K562 (cell line): ENCODE data around the gene TTBK2. TPM values are rescaled to one million over a fixed set of nuclear protein-coding genes. Genes with fewer than 3 reads are reported as not detected.

ENCODE experiments used
- ARID3B ChIP-seq: fragments of 250-450 bp; sonication (Bioruptor Pico); IDR thresholded peaks from 2 replicates; pipeline ENCODE4 v1.4.0; 2020; ENCODE audit warnings: borderline replicate concordance
- ATF1 ChIP-seq, 2 experiments: fragments of 450-650 bp in 1 of 2; IDR thresholded peaks; 2 replicates each; pipeline ENCODE4 v1.6.1; 2016; ENCODE audit warnings: missing compliant biosample characterization in 1 of 2, missing genetic modification characterization in 1 of 2
- ATF6 ChIP-seq: sonication (generic); formaldehyde crosslinking; IDR thresholded peaks from 2 replicates; pipeline ENCODE4 v1.4.0; 2020; ENCODE audit warnings: mild to moderate bottlenecking, missing genetic modification reagents
- C11orf30 ChIP-seq: fragments of 450-650 bp; IDR thresholded peaks from 2 replicates; pipeline ENCODE4 v1.6.1; 2016; ENCODE audit warnings: low read depth, mild to moderate bottlenecking
- CCNT2 ChIP-seq: IDR thresholded peaks from 2 replicates; pipeline ENCODE4 v1.6.1; 2011; ENCODE audit warnings: borderline replicate concordance, low read depth, mild to moderate bottlenecking, moderate library complexity, mixed read lengths, low read length; ENCODE audit not compliant: insufficient read length; ENCODE audit errors: extremely low read depth
- E2F8 ChIP-seq: fragments of 450-650 bp; IDR thresholded peaks from 2 replicates; pipeline ENCODE4 v1.7.1; 2018; ENCODE audit warnings: mild to moderate bottlenecking, low read depth; ENCODE audit not compliant: partially characterized antibody
- GMEB1 ChIP-seq: fragments of 250-450 bp; sonication (Bioruptor Pico); IDR thresholded peaks from 2 replicates; pipeline ENCODE4 v1.4.0; 2020; ENCODE audit warnings: mild to moderate bottlenecking
- HNRNPL ChIP-seq: fragments of 200-400 bp; formaldehyde crosslinking; IDR thresholded peaks from 2 replicates; pipeline ENCODE4 v1.6.1; 2017; ENCODE audit warnings: low read depth, mild to moderate bottlenecking, low read length
- L3MBTL2 ChIP-seq: fragments of 450-650 bp; IDR thresholded peaks from 2 replicates; pipeline ENCODE4 v1.6.1; 2016; ENCODE audit warnings: mild to moderate bottlenecking, moderate library complexity
- NR2C2 ChIP-seq, 2 experiments: fragments of 200-800 bp in 1 of 2; sonication (Bioruptor generic) in 1 of 2; sonication (generic) in 1 of 2; formaldehyde crosslinking in 1 of 2; IDR thresholded peaks; 2 replicates each; pipeline versions ENCODE4 v1.6.1 to v1.8.0; 2016 to 2022; ENCODE audit warnings: mild to moderate bottlenecking in 1 of 2, missing compliant biosample characterization in 1 of 2, missing genetic modification characterization in 1 of 2, missing genetic modification reagents in 1 of 2
- POLR2G ChIP-seq: fragments of 200-400 bp; formaldehyde crosslinking; IDR thresholded peaks from 2 replicates; pipeline ENCODE4 v1.6.1; 2017; ENCODE audit warnings: low read depth, mild to moderate bottlenecking, antibody characterized with exemption, low read length, moderate library complexity
- RBFOX2 ChIP-seq: fragments of 200-400 bp; formaldehyde crosslinking; IDR thresholded peaks from 2 replicates; pipeline ENCODE4 v1.6.1; 2017; ENCODE audit warnings: low read depth, mild to moderate bottlenecking, low read length, moderate library complexity
- RBM22 ChIP-seq: fragments of 200-400 bp; formaldehyde crosslinking; IDR thresholded peaks from 2 replicates; pipeline ENCODE4 v1.6.1; 2018; ENCODE audit warnings: low read length, low read depth; ENCODE audit not compliant: poor library complexity, severe bottlenecking
- SIN3A ChIP-seq, 2 experiments: fragments of 150-350 bp in 1 of 2; IDR thresholded peaks; 2 replicates each; pipeline ENCODE4 v1.6.1; 2011 to 2016; ENCODE audit warnings: borderline replicate concordance in 2 of 2, low read depth in 2 of 2, low read length in 2 of 2, mild to moderate bottlenecking in 2 of 2, moderate library complexity in 2 of 2; ENCODE audit not compliant: control insufficient read depth in 1 of 2
- TBP ChIP-seq: optimal IDR thresholded peaks from 2 replicates; pipeline ENCODE3; 2011; ENCODE audit warnings: low read depth, low read length, improper control_type of control experiment
- ZFX ChIP-seq: sonication (generic); formaldehyde crosslinking; IDR thresholded peaks from 2 replicates; pipeline ENCODE4 v1.8.0; 2022; ENCODE audit warnings: mild to moderate bottlenecking, missing genetic modification reagents, moderate library complexity
- ZNF12 ChIP-seq: sonication (generic); formaldehyde crosslinking; IDR thresholded peaks from 2 replicates; pipeline ENCODE4 v1.4.0; 2020; ENCODE audit warnings: mild to moderate bottlenecking, missing genetic modification reagents
- polyA plus RNA-seq, 8 experiments: library from polyadenylated mRNA; depleted of rRNA in 4 of 8; stranded (reverse) in 5 of 8; unstranded in 3 of 8; fragments of >200 nt; fragmentation: Nextera tagmentation in 2 of 8; fragmentation: Illumina TruSeq in 1 of 8; extraction: Ambion mirVana in 2 of 8; extraction: Trizol in 1 of 8; gene quantifications; 2 replicates each; pipeline versions ENCODE4 v1.2.1 to v1.2.3, GENCODE V29; 2011 to 2014; ENCODE audit warnings: inconsistent platforms in 1 of 8, missing spikeins in 1 of 8
- total RNA-seq, 7 experiments: library from RNA; depleted of rRNA in 6 of 7; stranded (reverse); fragments of >200 nt in 6 of 7; fragmentation: Illumina TruSeq in 2 of 7; extraction: Trizol in 2 of 7; gene quantifications; 2 replicates each; pipeline versions ENCODE4 v1.2.1 to v1.2.3, GENCODE V29; 2011 to 2021; ENCODE audit warnings: low replicate concordance in 1 of 7

TTBK2 gene
- total and polyA plus RNA-seq, 9 of the 15 experiments (the other 6 are each of a cell fraction or from before 2014, with no cell fraction given), result 0.89 to 8.0 (median 4.8) TPM

- TF ChIP-seq SIN3A (IDR thresholded peaks at IDR 0.05; ENCODE audit: borderline replicate concordance in 2 of 2, control insufficient read depth in 1 of 2, low read depth in 2 of 2, low read length in 2 of 2) (peak; percentile 38 to 59; a peak in 2 of 4 replicates), NR2C2 (CRISPR knock-in tag; IDR thresholded peaks at IDR 0.05) (no peak; the same call in 1 of the 2 replicates), NR2C2 (tag; IDR thresholded peaks at IDR 0.05) (peak; percentile 78), ATF6 (CRISPR knock-in tag) (no peak), TBP (peak; percentile 27), ATF1 (CRISPR knock-in tag; IDR thresholded peaks at IDR 0.05) (no peak), ATF1 (tag; IDR thresholded peaks at IDR 0.05) (0 out of 2 replicates have a peak, but pooled peaks have one; percentile 21), RBM22 (peak; percentile 76), ZNF12 (no peak), GMEB1 (CRISPR knock-in tag) (no peak), CCNT2 (peak; percentile 33), ARID3B (CRISPR knock-in tag) (0 out of 2 replicates have a peak, but pooled peaks have one; percentile 40), C11orf30 (no peak), RBFOX2 (peak; percentile 75), POLR2G (peak; percentile 87), L3MBTL2 (peak; percentile 53; the same call in 1 of the 2 replicates), E2F8 (no peak), ZFX (CRISPR knock-in tag) (peak; percentile 91), HNRNPL (peak; percentile 49; the same call in 1 of the 2 replicates)
Observed at GRCh38 chr15:42736793-42737528, 183.6 kb downstream of the TTBK2 start, which contains the start of gene CDAN1 (continued).
